Measurements from ENCODE around the gene WSCD1. TPM values are rescaled to one million over a fixed set of nuclear protein-coding genes. Genes with fewer than 3 reads are reported as not detected.

Gene WSCD1
- total and polyA plus RNA-seq, 2 of the 4 experiments (the other 2 are of a cell fraction), result 0.07 TPM; not detected in 1

DNA sequence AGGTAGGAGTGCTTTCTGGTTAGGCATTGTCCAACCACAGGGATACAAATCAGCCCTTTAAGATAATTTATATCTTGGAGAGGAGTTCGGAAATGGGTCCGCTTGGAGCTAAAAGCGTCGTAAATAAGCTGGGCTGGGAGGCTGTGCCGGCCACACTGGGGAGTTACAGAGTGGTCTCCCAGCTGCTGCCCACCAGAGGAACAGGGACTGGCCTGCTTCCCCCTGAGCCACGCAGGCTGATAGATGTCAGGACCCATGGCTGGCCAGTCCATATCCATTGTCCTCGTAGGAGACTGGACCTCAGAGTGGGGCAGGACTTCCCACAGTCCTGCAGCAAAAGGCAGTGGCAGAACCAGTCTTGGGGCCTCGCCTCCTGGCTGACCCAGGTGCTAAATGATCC is 12.6 kb upstream of the WSCD1 start:
- WGBS, 2 experiments (ENCODE audit: extremely low coverage in 2 of 2, insufficient read length in 1 of 2), result 21% methylated on average over 2 of the region's 8 CpGs; no CpG with 5 or more reads in 1 of the 2 experiments
- Histone ChIP-seq H4K8ac (ENCODE audit: low read depth in 2 of 2, low read length in 2 of 2) (no peak overlapping the region), H3K4me2 (ENCODE audit: low read depth, low read length) (no peak overlapping the region), H2BK15ac (ENCODE audit: low read depth, low read length) (no peak overlapping the region), H2AFZ (replicated peaks; ENCODE audit: low read length, poor library complexity) (no peak overlapping the region), H3K18ac (ENCODE audit: low read depth, low read length) (no peak overlapping the region), H3K9ac (ENCODE audit: low read depth, low read length) (no peak overlapping the region), H3K9me1 (ENCODE audit: insufficient read depth, low read length) (no peaks in the 10 kb centered on the region), H3K9me3 (ENCODE audit: control insufficient read depth, insufficient read depth, low read length) (peaks cover 3% of the 10 kb centered on the region; the same call in 1 of the 2 replicates), H3K4me3 (ENCODE audit: insufficient read depth, low read depth, low read length) (no peak overlapping the region), H2AK5ac (ENCODE audit: low read depth, low read length) (no peak overlapping the region), H3K4me1 (ENCODE audit: control insufficient read depth, insufficient read depth, low read length) (no peaks in the 10 kb centered on the region), H3K27me3 (ENCODE audit: control insufficient read depth, insufficient read depth, low read length) (no peaks in the 10 kb centered on the region), H3K56ac (ENCODE audit: extremely low read depth, insufficient read depth, low read length) (no peak overlapping the region), H3K27ac (ENCODE audit: insufficient read depth, low read length) (no peak overlapping the region), H4K91ac (ENCODE audit: insufficient read depth, low read depth, low read length) (no peak overlapping the region), H4K20me1 (ENCODE audit: insufficient read depth, low read length) (no peaks in the 10 kb centered on the region), H3K79me1 (ENCODE audit: low read depth in 1 of 2, low read length in 2 of 2) (no peaks in the 10 kb centered on the region), H2AK9ac (replicated peaks; ENCODE audit: low read depth, low read length, poor library complexity) (no peak overlapping the region), H2BK20ac (ENCODE audit: low read depth, low read length) (no peak overlapping the region), H4K5ac (ENCODE audit: low read depth, low read length) (no peak overlapping the region), H3K36me3 (ENCODE audit: control insufficient read depth, insufficient read depth, low read length) (no peaks in the 10 kb centered on the region), H2BK120ac (ENCODE audit: low read depth, low read length) (no peak overlapping the region), H3K4ac (ENCODE audit: low read depth, low read length) (no peak overlapping the region), H3K23ac (ENCODE audit: low read depth, low read length) (no peak overlapping the region), H3K14ac (replicated peaks; ENCODE audit: low read depth, low read length) (no peak overlapping the region), H2BK5ac (ENCODE audit: low read depth, low read length, poor library complexity, severe bottlenecking) (no peak overlapping the region)
- DNase-seq, result no peak
- CTCF ChIA-PET, result no interaction called here
- POLR2A ChIA-PET (ENCODE audit: unreplicated experiment), result no interaction called here
- intact Hi-C loops (cut with micrococcal nuclease), result no loop called here
- in situ Hi-C loops (cut with MboI; ENCODE audit: low sequenced_read_pairs), result no loop called here
- no peak for ATAC-seq (ENCODE audit: low read depth)
- dilution Hi-C loops (cut with HindIII; ENCODE audit: low sequenced_read_pairs, unreplicated experiment), result no loop called here
- BruUV-seq (replicated peaks), result no TSS peak
- TF ChIP-seq RAD21 (IDR thresholded peaks at IDR 0.05; ENCODE audit: low read length), result no peak
- no peak for TF ChIP-seq MXI1 (IDR thresholded peaks at IDR 0.05; ENCODE audit: borderline replicate concordance, low read depth, low read length)

Measured in IMR-90 (cell line).